ENCODE results near the gene PER1.

DNA sequence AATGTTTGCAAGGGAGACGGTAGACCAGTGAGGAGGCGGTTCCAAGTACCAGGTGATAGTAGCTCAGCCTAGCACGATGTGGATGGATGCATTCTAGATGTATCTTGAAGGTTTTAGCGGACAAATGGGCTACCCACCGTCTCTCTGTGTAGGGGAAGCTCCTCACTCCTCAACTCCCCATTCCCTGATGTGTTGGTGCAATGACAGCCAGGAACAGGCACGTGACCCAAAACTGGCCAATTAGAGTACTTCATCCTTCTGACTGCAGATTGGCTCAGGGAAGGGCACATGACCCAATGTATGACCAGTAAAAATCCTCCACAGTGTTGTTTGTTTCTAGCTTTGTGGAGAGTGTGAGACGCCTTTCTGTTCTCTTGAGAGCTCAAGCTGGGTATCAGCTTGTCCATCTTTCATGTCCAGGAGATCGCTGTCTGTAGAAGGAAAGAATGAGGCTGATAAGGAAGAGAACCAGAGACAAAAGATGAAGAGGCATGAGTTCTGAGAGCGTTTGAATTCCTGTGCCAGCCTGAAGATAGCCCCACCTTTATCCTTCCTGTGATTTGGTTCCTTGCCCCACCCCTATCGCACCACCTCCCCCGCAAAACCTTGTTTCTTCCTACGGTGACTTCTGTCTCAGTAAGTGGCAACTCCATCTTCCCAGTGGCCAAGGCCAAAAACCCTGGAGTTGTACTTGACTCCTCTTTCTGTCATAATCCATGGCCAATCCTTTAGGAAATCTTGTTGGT is 40.0 kb upstream of the PER1 start:
- TF ChIP-seq, protein P1, sequence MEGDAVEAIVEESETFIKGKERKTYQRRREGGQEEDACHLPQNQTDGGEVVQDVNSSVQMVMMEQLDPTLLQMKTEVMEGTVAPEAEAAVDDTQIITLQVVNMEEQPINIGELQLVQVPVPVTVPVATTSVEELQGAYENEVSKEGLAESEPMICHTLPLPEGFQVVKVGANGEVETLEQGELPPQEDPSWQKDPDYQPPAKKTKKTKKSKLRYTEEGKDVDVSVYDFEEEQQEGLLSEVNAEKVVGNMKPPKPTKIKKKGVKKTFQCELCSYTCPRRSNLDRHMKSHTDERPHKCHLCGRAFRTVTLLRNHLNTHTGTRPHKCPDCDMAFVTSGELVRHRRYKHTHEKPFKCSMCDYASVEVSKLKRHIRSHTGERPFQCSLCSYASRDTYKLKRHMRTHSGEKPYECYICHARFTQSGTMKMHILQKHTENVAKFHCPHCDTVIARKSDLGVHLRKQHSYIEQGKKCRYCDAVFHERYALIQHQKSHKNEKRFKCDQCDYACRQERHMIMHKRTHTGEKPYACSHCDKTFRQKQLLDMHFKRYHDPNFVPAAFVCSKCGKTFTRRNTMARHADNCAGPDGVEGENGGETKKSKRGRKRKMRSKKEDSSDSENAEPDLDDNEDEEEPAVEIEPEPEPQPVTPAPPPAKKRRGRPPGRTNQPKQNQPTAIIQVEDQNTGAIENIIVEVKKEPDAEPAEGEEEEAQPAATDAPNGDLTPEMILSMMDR (IDR thresholded peaks at IDR 0.05) = no peak
- TF ChIP-seq POLR2A (IDR thresholded peaks at IDR 0.05) = peak in 1 of 2 donors; percentile 8

All from lower leg skin (tissue), 3 donors.